GM23338 (cell line): ENCODE results near the gene OR12D3.
A peak's percentile ranks its signal among the peaks of the same experiment; 100 is the strongest.

Experiments used
- CREB1 ChIP-seq: fragments of 250-450 bp; sonication (Bioruptor Pico); IDR thresholded peaks from 2 replicates; pipeline ENCODE4 v1.5.0; 2020; ENCODE audit warnings: low read depth, mild to moderate bottlenecking, moderate library complexity
- EZH2 ChIP-seq: fragments of 200-600 bp; sonication (generic); IDR thresholded peaks from one replicate; pipeline ENCODE4 v1.8.0; 2017; ENCODE audit warnings: antibody characterized with exemption, mild to moderate bottlenecking, low read depth; ENCODE audit not compliant: unreplicated experiment
- EZH2phosphoT487 ChIP-seq: fragments of 200-600 bp; sonication (generic); IDR thresholded peaks from one replicate; pipeline ENCODE4 v1.8.1; 2018; ENCODE audit warnings: antibody characterized with exemption; ENCODE audit not compliant: unreplicated experiment
- POLR2AphosphoS5 ChIP-seq: IDR thresholded peaks from 2 replicates; pipeline ENCODE4 v1.6.1; 2016; ENCODE audit warnings: antibody characterized with exemption, low read depth
- REST ChIP-seq: IDR thresholded peaks from one replicate; pipeline ENCODE4 v1.6.1; 2018; ENCODE audit warnings: antibody characterized with exemption; ENCODE audit not compliant: unreplicated experiment
- TF ChIP-seq, protein P1 (sequence below), 2 experiments: fragments of 200-600 bp in 1 of 2; sonication (generic) in 1 of 2; conservative IDR thresholded peaks; 2 replicates each; pipeline versions ENCODE4 v1.5.1 to v1.6.1; 2016 to 2017; ENCODE audit warnings: antibody characterized with exemption in 2 of 2, low read depth in 2 of 2, mild to moderate bottlenecking in 2 of 2, moderate library complexity in 1 of 2

DNA sequence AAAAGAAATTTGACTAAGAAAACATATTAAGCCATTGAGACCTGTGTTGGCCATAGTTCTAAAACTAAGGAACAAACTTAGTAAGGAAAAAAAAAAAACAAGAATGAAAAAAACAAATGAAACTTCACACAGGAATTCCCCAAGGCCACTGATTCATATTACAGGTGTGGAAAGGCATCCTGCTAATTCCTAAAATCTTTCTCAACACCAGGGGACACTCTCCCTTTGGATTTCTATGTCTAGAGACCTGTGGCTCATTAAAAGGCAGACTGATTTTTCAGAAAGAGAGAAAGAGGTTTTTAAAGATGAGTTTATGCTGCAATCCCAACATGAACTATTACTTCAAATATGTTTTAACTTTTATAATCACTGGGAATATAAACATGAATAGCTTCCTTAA, 39.5 kb upstream of the OR12D3 start, which contains the start of gene OR12D1:
- TF ChIP-seq CREB1 (CRISPR knock-in tag) (no peak), EZH2 (no peak), POLR2AphosphoS5 (no peak), REST (no peak), EZH2phosphoT487 (no peak)
- TF ChIP-seq, protein P1, sequence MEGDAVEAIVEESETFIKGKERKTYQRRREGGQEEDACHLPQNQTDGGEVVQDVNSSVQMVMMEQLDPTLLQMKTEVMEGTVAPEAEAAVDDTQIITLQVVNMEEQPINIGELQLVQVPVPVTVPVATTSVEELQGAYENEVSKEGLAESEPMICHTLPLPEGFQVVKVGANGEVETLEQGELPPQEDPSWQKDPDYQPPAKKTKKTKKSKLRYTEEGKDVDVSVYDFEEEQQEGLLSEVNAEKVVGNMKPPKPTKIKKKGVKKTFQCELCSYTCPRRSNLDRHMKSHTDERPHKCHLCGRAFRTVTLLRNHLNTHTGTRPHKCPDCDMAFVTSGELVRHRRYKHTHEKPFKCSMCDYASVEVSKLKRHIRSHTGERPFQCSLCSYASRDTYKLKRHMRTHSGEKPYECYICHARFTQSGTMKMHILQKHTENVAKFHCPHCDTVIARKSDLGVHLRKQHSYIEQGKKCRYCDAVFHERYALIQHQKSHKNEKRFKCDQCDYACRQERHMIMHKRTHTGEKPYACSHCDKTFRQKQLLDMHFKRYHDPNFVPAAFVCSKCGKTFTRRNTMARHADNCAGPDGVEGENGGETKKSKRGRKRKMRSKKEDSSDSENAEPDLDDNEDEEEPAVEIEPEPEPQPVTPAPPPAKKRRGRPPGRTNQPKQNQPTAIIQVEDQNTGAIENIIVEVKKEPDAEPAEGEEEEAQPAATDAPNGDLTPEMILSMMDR (conservative IDR thresholded peaks at IDR 0.05; ENCODE audit: low read depth in 2 of 2), result peak; percentile 64 to 67
